Upper lobe of left lung (tissue), 6 donors: Measurements from ENCODE around the gene SMO. TPM values are rescaled to one million over a fixed set of nuclear protein-coding genes. Genes with fewer than 3 reads are reported as not detected.

ENCODE experiments used
- ATAC-seq, 2 donors: fragments of 200-7000 bp; cut with Tn5 transposase; one replicate each; pipeline ENCODE4 v1.9.1; 2022; ENCODE audit warnings: mild to moderate bottlenecking in 2 of 2, moderate library complexity in 2 of 2; ENCODE audit not compliant: low FRiP score in 2 of 2
- DNase-seq, 2 donors: peaks; one replicate each; pipeline ENCODE4 v3.0.0-alpha.2; 2019 to 2020
- H3K27ac ChIP-seq, 4 donors: fragments of 200-600 bp; sonication (generic); one replicate each; pipeline ENCODE4 v1.5.1; 2016 to 2019
- H3K27me3 ChIP-seq, 4 donors: fragments of 200-600 bp; sonication (generic); one replicate each; pipeline ENCODE4 v1.5.1; 2017 to 2019
- H3K36me3 ChIP-seq, 4 donors: fragments of 200-600 bp; sonication (generic); one replicate each; pipeline ENCODE4 v1.5.1; 2016 to 2019
- H3K4me1 ChIP-seq, 4 donors: fragments of 200-600 bp; sonication (generic); one replicate each; pipeline ENCODE4 v1.5.1; 2018 to 2019
- H3K4me3 ChIP-seq, 4 donors: fragments of 200-600 bp; sonication (generic); one replicate each; pipeline ENCODE4 v1.5.1; 2017 to 2019; ENCODE audit warnings: mild to moderate bottlenecking in 2 of 4, moderate library complexity in 1 of 4
- H3K9me3 ChIP-seq, 4 donors: fragments of 200-600 bp; sonication (generic); one replicate each; pipeline ENCODE4 v1.5.1; 2018 to 2019
- CTCF ChIP-seq, 6 experiments: fragments of 450-650 bp in 4 of 6; fragments of 200-600 bp in 2 of 6; sonication (generic) in 2 of 6; IDR thresholded peaks; one replicate each; pipeline ENCODE4 v1.5.1; 2016 to 2019; ENCODE audit warnings: antibody characterized with exemption in 6 of 6
- EP300 ChIP-seq, 4 donors: sonication (generic); formaldehyde crosslinking; IDR thresholded peaks; one replicate each; pipeline ENCODE4 v1.5.1; 2017; ENCODE audit warnings: antibody characterized with exemption in 4 of 4, control low read depth in 2 of 4
- POLR2A ChIP-seq, 4 donors: fragments of 450-650 bp; IDR thresholded peaks; one replicate each; pipeline ENCODE4 v1.5.1; 2016 to 2017; ENCODE audit warnings: antibody characterized with exemption in 4 of 4, mild to moderate bottlenecking in 2 of 4
- POLR2AphosphoS5 ChIP-seq, 2 donors: sonication (generic); formaldehyde crosslinking; IDR thresholded peaks; one replicate each; pipeline ENCODE4 v1.5.1; 2017; ENCODE audit warnings: antibody characterized with exemption in 2 of 2
- WGBS, 2 donors: methylation state at CpG; one replicate each; pipeline ENCODE4 v1.1.5; 2017 to 2018; 5-methylcytosine and 5-hydroxymethylcytosine counted together
- total RNA-seq, 6 donors: library from RNA; depleted of rRNA in 4 of 6; stranded (reverse); fragments of >200 nt in 4 of 6; gene quantifications; one replicate each; pipeline versions ENCODE4 v1.1.0 to v1.2.1, GENCODE V29; 2016 to 2021
- donor health status: DM: no; HTN: no; CAD: no; lungs with moderate emphysema.
- donor health status: DM: no; HTN: yes; CAD: no; lungs with severe emphysema.

SMO gene
- total RNA-seq, 6 donors from 2014 or later = 1.7 to 7.3 (median 2.6) TPM

DNA sequence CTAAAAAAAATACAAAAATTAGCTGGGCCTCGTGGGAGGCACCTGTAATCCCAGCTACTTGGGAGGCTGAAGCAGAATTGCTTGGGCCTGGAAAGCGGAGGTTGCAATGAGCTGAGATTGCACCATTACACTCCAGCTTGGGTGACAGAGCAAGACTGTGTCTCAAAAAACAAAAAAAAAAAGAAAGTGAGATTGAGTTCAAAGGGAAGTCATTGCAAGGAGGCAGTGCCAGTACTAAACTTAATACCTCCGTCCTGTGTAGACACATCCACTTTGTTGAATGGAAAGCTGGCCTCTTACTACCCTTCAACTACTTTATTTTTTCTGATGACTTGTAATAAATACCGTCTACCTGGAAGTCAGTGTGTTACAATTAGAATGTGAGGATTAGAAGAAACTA lies 67.4 kb downstream of the SMO start:
- no peak for DNase-seq
- WGBS, 2 donors = 88 to 94% methylated on average over 4 of the region's 4 CpGs

DNA sequence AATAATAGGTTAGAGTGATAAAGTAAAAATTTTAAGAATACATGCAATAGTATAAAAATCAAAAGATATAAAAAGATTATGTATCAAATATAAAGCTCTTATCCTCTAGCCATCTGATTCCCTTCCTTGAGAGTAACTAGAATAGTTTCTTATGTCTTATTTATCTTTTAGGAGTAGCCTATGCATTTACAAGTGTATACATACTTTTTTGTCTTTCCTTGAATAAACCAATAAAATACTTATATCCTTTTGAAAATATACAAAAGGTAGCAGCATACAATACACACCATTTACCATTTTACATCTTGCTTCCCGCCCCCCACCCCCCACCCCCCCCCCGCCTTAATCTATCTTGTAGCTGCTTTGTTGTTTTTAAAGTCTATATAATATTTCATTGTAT lies 67.8 kb downstream of the SMO start:
- no peak overlapping the region for H3K4me3 ChIP-seq
- 91 to 95% methylated on average over 2 of the region's 2 CpGs for WGBS, 2 donors
- TF ChIP-seq CTCF (IDR thresholded peaks at IDR 0.05) = no peak
- TF ChIP-seq EP300 (IDR thresholded peaks at IDR 0.05) = no peak

More for the DNA sequence above, 67.4 kb downstream of the SMO start:
- H3K9me3 ChIP-seq = no peaks in the 10 kb centered on the region
- TF ChIP-seq POLR2A (IDR thresholded peaks at IDR 0.05) (no peak), CTCF (IDR thresholded peaks at IDR 0.05) (no peak), EP300 (IDR thresholded peaks at IDR 0.05) (no peak), POLR2AphosphoS5 (IDR thresholded peaks at IDR 0.05) (no peak)
- no peaks in the 10 kb centered on the region for H3K4me1 ChIP-seq
- H3K27me3 ChIP-seq = no peaks in the 10 kb centered on the region
- H3K4me3 ChIP-seq = no peak overlapping the region
- no peak overlapping the region for H3K27ac ChIP-seq
- no peaks in the 10 kb centered on the region for H3K36me3 ChIP-seq
- ATAC-seq = no peak

DNA sequence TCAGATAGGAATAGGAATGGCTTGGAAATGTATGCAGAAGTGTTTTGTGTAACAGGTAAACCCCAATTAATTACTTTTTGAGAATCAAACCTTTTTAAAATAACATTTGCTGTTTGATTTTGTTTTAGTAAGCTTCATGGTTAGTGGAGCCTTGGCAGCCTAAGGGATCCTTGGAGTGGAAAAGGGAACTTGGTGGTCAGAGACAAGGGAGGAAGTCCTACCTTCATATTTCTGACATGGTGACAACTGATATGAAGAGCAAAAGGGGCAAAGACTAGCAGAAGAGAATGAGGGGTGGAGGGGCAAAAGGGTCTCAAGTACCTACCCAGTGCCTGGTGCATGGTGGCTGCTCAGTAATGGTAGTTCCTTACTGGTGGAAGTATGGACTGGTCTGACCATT lies 68.7 kb downstream of the SMO start:
- no peak overlapping the region for H3K27ac ChIP-seq
- no peaks in the 10 kb centered on the region for H3K36me3 ChIP-seq
- DNase-seq = no peak
- no peaks in the 10 kb centered on the region for H3K9me3 ChIP-seq
- no peaks in the 10 kb centered on the region for H3K4me1 ChIP-seq
- TF ChIP-seq EP300 (IDR thresholded peaks at IDR 0.05) = no peak
- TF ChIP-seq CTCF (IDR thresholded peaks at IDR 0.05) = no peak
- no peak for TF ChIP-seq POLR2A (IDR thresholded peaks at IDR 0.05)
- no peak for TF ChIP-seq POLR2AphosphoS5 (IDR thresholded peaks at IDR 0.05)
- no peak for ATAC-seq
- H3K27me3 ChIP-seq = no peaks in the 10 kb centered on the region
- H3K4me3 ChIP-seq = no peak overlapping the region

More for the DNA sequence above, 67.8 kb downstream of the SMO start:
- no peaks in the 10 kb centered on the region for H3K4me1 ChIP-seq
- H3K36me3 ChIP-seq = no peaks in the 10 kb centered on the region
- no peaks in the 10 kb centered on the region for H3K27me3 ChIP-seq
- DNase-seq = no peak
- ATAC-seq = no peak
- H3K27ac ChIP-seq = no peak overlapping the region
- no peaks in the 10 kb centered on the region for H3K9me3 ChIP-seq

DNA sequence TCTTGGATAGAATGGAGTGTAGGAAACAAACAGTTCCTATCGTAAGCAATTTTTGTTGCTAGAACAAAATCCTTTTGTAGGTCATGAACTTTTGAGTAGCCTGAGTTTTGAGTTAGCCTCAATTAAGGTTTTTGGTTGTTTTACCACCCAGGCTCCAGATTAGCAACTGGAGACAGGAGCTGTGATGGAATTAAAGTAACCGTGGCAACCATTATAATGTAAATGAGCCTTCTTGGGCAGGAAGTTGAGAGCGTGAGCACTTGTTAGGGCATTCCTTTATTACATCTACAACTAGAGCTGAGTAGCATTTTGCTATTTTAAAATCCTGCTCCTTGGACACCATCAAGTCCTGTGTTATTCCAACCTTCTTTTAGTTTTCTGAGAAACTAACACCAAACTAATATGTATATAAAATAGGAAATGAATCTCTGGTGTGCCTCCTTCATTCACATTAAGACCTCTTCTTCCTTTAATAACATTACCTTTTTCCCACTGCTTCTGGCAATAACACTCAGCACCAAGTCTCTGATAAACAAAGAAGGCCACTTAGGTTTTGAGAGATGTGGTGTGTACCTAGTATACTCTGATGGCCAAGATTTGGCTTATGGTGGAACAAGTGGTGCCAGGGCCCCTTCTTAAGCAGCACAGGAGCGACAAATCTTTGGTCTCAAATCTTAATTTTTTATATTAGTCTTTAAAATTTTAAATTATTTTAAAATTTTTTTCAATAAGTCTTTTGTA lies 70.4 kb downstream of the SMO start:
- H3K36me3 ChIP-seq = no peaks in the 10 kb centered on the region
- WGBS, 2 donors = 73 to 81% methylated on average over 4 of the region's 4 CpGs
- H3K4me1 ChIP-seq = no peaks in the 10 kb centered on the region
- H3K27me3 ChIP-seq = no peaks in the 10 kb centered on the region
- no peak for ATAC-seq
- H3K9me3 ChIP-seq = no peaks in the 10 kb centered on the region
- H3K27ac ChIP-seq = no peak overlapping the region
- TF ChIP-seq POLR2A (IDR thresholded peaks at IDR 0.05) = no peak
- no peak for TF ChIP-seq POLR2AphosphoS5 (IDR thresholded peaks at IDR 0.05)
- no peak for TF ChIP-seq EP300 (IDR thresholded peaks at IDR 0.05)
- TF ChIP-seq CTCF (IDR thresholded peaks at IDR 0.05) = no peak
- DNase-seq = no peak
- H3K4me3 ChIP-seq = no peak overlapping the region

DNA sequence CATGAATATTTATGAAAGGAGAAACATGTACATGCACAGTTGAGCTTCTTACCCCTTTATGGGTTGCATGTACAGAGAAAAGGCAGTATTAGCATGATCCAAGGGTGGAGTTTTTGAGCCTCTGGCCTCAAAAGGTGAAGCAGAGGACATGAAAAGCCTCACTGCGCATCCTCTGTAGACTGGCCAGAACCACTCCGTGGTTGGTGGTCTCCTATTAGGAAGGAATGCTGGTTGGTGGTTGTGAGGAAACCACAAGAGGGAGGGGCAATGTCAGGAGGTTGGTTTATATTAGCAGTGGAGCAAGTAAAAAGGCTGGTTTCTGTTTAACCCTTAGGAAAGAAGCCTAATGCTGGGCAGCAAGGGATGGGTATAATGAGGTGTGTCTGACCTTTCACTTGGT lies 73.9 kb downstream of the SMO start:
- TF ChIP-seq POLR2AphosphoS5 (IDR thresholded peaks at IDR 0.05) = no peak
- no peak for TF ChIP-seq EP300 (IDR thresholded peaks at IDR 0.05)
- TF ChIP-seq CTCF (IDR thresholded peaks at IDR 0.05) = no peak
- TF ChIP-seq POLR2A (IDR thresholded peaks at IDR 0.05) = no peak
- DNase-seq (no peak), ATAC-seq (no peak)
- Histone ChIP-seq H3K27ac (no peak overlapping the region), H3K36me3 (no peaks in the 10 kb centered on the region), H3K4me1 (no peaks in the 10 kb centered on the region), H3K9me3 (no peaks in the 10 kb centered on the region), H3K27me3 (no peaks in the 10 kb centered on the region), H3K4me3 (no peak overlapping the region)
- WGBS, 2 donors = 57 to 74% methylated on average over 2 of the region's 2 CpGs
